Subcutaneous adipose tissue (tissue), 4 donors: ENCODE data around the gene TRIM3. TPM values are rescaled to one million over a fixed set of nuclear protein-coding genes. Genes with fewer than 3 reads are reported as not detected.

ENCODE experiments used
- total RNA-seq, 4 donors: library from RNA; depleted of rRNA; stranded (reverse); fragments of >200 nt; gene quantifications; one replicate each; pipeline ENCODE4 v1.1.0, GENCODE V29; 2016
- TF ChIP-seq, protein P1 (sequence below): fragments of 450-650 bp; IDR thresholded peaks from one replicate; pipeline ENCODE4 v1.5.1; 2016; ENCODE audit warnings: low read depth, mild to moderate bottlenecking, control low read depth, antibody characterized with exemption, moderate library complexity

TRIM3 gene
- total RNA-seq, 4 donors from 2014 or later, result 11.9 to 22.0 (median 19.2) TPM

DNA sequence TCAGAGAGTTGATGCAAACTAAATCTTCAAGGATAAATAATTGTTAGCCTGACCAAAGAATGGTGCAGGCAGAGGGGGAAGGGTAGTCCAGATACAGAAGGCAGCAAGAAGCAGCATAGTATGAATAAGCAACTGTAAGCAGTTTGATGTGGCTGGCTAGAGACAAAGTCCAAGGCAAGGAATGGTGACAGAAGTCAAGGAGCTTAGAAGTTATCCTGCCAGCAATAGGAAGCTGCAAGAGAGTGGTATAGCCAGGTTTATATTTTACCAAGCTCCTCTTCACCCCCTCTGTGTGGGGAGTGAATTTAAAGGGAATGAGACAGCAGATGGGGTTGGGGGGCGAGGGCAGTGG lies 14.7 kb downstream of the TRIM3 start:
- TF ChIP-seq, protein P1, sequence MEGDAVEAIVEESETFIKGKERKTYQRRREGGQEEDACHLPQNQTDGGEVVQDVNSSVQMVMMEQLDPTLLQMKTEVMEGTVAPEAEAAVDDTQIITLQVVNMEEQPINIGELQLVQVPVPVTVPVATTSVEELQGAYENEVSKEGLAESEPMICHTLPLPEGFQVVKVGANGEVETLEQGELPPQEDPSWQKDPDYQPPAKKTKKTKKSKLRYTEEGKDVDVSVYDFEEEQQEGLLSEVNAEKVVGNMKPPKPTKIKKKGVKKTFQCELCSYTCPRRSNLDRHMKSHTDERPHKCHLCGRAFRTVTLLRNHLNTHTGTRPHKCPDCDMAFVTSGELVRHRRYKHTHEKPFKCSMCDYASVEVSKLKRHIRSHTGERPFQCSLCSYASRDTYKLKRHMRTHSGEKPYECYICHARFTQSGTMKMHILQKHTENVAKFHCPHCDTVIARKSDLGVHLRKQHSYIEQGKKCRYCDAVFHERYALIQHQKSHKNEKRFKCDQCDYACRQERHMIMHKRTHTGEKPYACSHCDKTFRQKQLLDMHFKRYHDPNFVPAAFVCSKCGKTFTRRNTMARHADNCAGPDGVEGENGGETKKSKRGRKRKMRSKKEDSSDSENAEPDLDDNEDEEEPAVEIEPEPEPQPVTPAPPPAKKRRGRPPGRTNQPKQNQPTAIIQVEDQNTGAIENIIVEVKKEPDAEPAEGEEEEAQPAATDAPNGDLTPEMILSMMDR, result no peak

DNA sequence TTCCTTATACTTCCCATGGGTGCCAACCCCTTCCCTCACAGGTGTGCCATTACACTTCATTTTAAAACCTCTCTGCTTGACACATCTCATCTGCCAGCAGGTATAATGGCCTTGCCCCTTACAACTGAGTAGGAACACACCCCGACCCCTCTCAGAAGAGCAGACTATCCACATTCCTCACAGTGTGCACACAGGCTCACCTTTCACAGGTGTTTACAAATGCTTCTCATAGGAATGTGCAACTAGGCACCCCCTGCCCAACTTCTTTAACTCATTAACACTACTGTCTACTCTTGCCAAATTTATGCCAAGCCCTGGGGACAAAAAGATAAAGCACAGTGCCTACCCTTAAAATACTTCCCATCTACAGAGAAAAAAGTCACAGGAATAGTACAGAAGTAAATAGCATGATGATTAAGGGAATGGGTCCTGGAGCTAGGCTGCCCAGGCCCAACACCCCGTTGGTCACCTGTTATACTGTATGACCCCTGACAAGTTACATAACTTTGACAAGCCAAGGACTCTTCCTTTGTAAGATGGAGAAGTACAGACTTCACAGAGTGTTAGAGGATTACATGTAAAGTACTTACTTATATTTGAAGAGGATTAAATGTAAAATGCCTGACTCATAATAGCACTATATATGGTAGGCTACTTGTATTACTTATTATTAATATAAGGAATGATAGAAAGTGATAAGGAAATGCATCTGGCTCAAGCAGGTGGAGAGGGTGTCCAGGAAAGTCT lies 15.2 kb downstream of the TRIM3 start:
- TF ChIP-seq, protein P1, result no peak

DNA sequence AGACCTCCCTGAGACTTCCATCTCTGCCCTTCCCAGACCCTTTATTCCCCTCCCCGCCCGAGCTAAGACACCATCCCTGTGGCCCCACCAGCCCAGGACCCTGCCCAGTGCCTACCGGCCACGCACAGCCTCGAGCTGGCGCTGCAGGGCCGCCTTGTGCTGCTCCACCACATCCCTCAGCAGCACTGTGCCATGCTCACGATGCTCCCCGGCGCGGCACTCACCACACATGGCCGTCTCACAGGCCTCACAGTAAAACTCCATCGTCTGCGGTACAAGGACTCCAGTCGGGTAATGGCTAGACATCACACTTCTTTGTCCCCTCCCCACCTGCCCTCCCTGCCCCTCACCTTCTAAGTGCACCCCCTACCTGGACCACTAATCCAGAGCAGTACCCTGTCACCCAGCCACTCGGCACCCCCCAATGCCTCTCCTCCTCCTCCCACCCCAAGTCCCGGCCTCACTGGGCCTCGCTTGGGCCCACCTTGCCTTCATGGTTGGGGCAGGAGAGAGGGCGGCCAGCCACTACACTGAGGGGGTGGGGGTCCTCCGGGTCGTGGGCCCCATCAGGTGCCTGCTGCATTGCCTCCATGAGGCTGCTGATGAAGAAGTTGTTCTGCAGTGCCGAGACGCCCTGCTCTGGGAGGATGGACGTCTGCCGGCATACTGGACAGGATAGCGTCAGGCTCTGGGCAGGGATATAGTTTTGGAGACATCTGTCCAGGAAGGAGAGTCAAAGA lies 16.0 kb downstream of the TRIM3 start:
- TF ChIP-seq, protein P1, result no peak

DNA sequence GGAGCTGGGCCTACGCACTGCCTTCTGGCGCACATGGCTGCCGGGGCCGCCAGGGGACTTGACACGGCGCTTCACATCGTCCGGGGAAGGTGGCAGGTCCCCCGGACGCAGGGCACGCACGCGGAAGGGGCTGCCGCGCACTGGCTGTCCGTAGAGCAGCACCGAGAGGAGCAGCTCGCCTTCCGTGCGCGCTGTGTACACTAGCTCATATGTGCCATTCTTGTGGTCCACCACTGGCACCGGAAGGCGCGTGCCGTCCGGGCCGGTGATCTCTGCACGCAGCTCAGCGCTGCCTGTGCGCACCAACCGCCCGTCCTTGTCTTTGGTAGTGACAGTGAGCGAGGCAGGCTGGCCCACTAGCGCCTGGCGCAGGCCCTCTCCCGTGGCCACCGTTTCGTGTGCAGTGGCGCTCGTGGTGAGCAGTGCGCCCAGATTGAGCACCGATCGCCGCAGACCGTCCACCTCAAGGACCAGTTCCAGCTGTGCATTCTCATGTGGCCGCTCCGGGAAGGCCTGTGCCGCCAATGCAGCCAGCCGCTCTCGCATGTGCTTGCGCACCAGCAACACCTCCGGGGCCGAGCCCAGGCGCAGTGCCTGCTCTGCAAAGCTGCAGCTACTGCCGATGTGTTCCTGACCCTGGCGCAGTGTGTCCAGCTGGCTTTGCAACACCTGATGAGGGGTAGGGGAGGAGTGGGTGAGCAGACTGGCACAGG lies 17.2 kb downstream of the TRIM3 start:
- TF ChIP-seq, protein P1, result no peak

DNA sequence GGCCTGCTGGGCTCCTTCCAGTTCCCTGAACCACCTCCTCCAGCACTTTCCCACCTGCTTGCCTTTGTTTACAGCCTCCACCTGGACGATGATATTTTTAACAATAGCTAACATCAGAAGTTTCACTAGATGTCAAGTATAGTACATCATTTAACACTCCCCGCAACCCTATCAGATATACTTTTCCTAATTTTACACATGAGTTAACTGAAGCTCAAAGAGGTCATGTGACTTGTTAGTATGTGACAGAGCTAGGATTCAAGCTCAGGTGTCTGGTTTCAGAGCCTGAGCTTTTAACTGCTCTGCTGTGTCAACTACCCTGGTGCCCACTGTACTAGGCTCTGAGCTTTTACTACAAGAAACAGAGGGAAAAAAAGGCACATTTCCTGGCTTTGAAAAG lies 18.7 kb downstream of the TRIM3 start:
- TF ChIP-seq, protein P1, result no peak

DNA sequence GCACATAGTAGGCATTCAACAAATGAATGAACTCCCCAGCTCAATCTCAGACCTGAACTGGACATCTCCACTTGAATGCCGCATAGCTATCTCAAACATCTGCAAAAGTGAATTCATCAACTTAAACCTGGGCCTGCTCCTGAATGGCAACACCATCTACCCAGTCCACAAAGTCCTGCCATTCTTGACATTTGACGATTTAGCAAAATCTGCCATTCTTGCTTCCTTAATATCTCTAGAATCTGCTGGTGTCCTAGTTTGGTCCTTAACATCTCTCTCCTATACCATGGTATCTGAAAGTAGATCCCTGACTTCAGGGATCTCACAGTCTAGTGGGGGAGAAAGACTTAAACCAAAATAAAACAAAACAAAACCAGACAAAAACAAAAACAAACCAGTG lies 20.6 kb downstream of the TRIM3 start:
- TF ChIP-seq, protein P1, result no peak

DNA sequence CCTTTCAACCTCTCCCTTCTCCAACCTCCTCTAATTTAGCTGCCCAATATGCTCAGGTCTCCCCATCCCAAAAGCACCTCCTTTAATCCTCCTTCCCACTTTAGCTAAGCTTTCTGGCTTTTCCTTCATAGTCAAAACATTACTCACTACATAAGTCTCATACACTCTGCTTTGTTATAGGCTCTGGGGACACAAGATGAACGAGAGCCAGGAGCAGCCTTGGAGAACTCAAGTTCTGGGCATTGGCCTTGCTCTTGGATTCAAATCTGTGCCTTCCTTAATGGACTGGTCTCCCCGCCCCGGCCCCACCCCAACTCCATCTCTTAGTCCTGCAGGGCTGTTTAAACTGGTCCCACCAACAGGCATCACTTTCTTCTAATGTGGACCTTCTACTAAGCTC lies 21.5 kb downstream of the TRIM3 start:
- TF ChIP-seq, protein P1, result no peak
